Liver (tissue), 9 donors: Measurements from ENCODE around the gene MICAL2. TPM values are rescaled to one million over a fixed set of nuclear protein-coding genes. Genes with fewer than 3 reads are reported as not detected.

ENCODE experiments used
- DNase-seq: peaks from one replicate; pipeline ENCODE4 v3.0.0-alpha.2; 2017; ENCODE audit warnings: low spot score
- H3K27ac ChIP-seq, 2 donors: one replicate each; pipeline ENCODE4 v1.7.0; 2013; ENCODE audit warnings: inconsistent platforms in 2 of 2, low read length in 2 of 2, control low read depth in 1 of 2, low read depth in 1 of 2, mild to moderate bottlenecking in 1 of 2
- H3K27me3 ChIP-seq, 4 donors: one replicate each; pipeline versions ENCODE4 v1.6.1 to v1.7.0; 2013; ENCODE audit warnings: low read length in 3 of 4, inconsistent platforms in 1 of 4, mild to moderate bottlenecking in 1 of 4, moderate library complexity in 1 of 4; ENCODE audit not compliant: control insufficient read depth in 4 of 4, insufficient read depth in 4 of 4
- H3K36me3 ChIP-seq, 4 donors: one replicate each; pipeline versions ENCODE4 v1.6.1 to v1.7.0; 2013; ENCODE audit warnings: low read length in 3 of 4, mild to moderate bottlenecking in 3 of 4, low read depth in 1 of 4, moderate library complexity in 1 of 4; ENCODE audit not compliant: control insufficient read depth in 4 of 4, insufficient read depth in 3 of 4
- H3K4me1 ChIP-seq, 4 donors: one replicate each; pipeline versions ENCODE4 v1.6.1 to v1.7.0; 2013; ENCODE audit warnings: low read length in 3 of 4, mild to moderate bottlenecking in 3 of 4, moderate library complexity in 1 of 4; ENCODE audit not compliant: control insufficient read depth in 4 of 4, insufficient read depth in 4 of 4
- H3K4me3 ChIP-seq, 3 donors: one replicate each; pipeline versions ENCODE4 v1.6.1 to v1.7.0; 2013; ENCODE audit warnings: low read length in 3 of 3, control low read depth in 1 of 3, low read depth in 1 of 3, mild to moderate bottlenecking in 1 of 3
- H3K9ac ChIP-seq, 2 donors: one replicate each; pipeline ENCODE4 v1.7.0; 2013; ENCODE audit warnings: low read length in 2 of 2, mild to moderate bottlenecking in 2 of 2, moderate library complexity in 2 of 2, control low read depth in 1 of 2, low read depth in 1 of 2
- H3K9me3 ChIP-seq, 4 donors: one replicate each; pipeline versions ENCODE4 v1.6.1 to v1.7.0; 2013; ENCODE audit warnings: low read length in 3 of 4; ENCODE audit not compliant: control insufficient read depth in 4 of 4
- EGR1 ChIP-seq, 2 donors: IDR thresholded peaks; 2 replicates each; pipeline ENCODE4 v1.6.1; 2016 to 2018; ENCODE audit warnings: antibody characterized with exemption in 2 of 2, low read depth in 2 of 2
- FOXA1 ChIP-seq: IDR thresholded peaks from 2 replicates; pipeline ENCODE4 v1.6.1; 2016; ENCODE audit warnings: antibody characterized with exemption
- GABPA ChIP-seq, 2 donors: IDR thresholded peaks in 1 of 2; conservative IDR thresholded peaks in 1 of 2; 2 replicates each; pipeline ENCODE4 v1.6.1; 2016; ENCODE audit warnings: antibody characterized with exemption in 2 of 2, mild to moderate bottlenecking in 1 of 2, moderate library complexity in 1 of 2
- HNF4G ChIP-seq: IDR thresholded peaks from 2 replicates; pipeline ENCODE4 v1.6.1; 2016; ENCODE audit warnings: antibody characterized with exemption
- JUND ChIP-seq, 2 donors: IDR thresholded peaks; 2 replicates each; pipeline ENCODE4 v1.6.1; 2016; ENCODE audit warnings: antibody characterized with exemption in 2 of 2
- NR2F2 ChIP-seq: IDR thresholded peaks from 2 replicates; pipeline ENCODE4 v1.6.1; 2016; ENCODE audit warnings: antibody characterized with exemption
- RAD21 ChIP-seq, 2 donors: IDR thresholded peaks; 2 replicates each; pipeline ENCODE4 v1.6.1; 2016; ENCODE audit warnings: antibody characterized with exemption in 2 of 2, mild to moderate bottlenecking in 2 of 2
- RXRA ChIP-seq, 2 donors: IDR thresholded peaks; 2 replicates each; pipeline ENCODE4 v1.6.1; 2017 to 2018; ENCODE audit warnings: antibody characterized with exemption in 2 of 2, mild to moderate bottlenecking in 1 of 2
- TAF1 ChIP-seq: conservative IDR thresholded peaks from 2 replicates; pipeline ENCODE4 v1.6.1; 2016; ENCODE audit warnings: antibody characterized with exemption, mild to moderate bottlenecking
- YY1 ChIP-seq: IDR thresholded peaks from 2 replicates; pipeline ENCODE4 v1.6.1; 2016; ENCODE audit warnings: antibody characterized with exemption, mild to moderate bottlenecking
- WGBS: extraction: QIAGEN DNeasy Blood & Tissue Kit; methylation state at CpG from one replicate; pipeline ENCODE4 v1.1.7; 2013; 5-methylcytosine and 5-hydroxymethylcytosine counted together
- polyA plus RNA-seq, 2 donors: library from polyadenylated mRNA; stranded (reverse) in 1 of 2; unstranded in 1 of 2; fragments of 200-250 nt in 1 of 2; fragments of >200 nt in 1 of 2; fragmentation: Nextera tagmentation in 1 of 2; extraction: Ambion mirVana in 1 of 2; gene quantifications; one replicate each; pipeline versions ENCODE4 v1.2.1 to v1.2.3, GENCODE V29; 2013 to 2015
- total RNA-seq, 2 donors: library from RNA; depleted of rRNA; stranded (reverse); fragments of >200 nt; gene quantifications; one replicate each; pipeline ENCODE4 v1.2.3, GENCODE V29; 2014
- TF ChIP-seq, protein P1 (sequence below): IDR thresholded peaks from 2 replicates; pipeline ENCODE4 v1.6.1; 2016; ENCODE audit warnings: antibody characterized with exemption
- TF ChIP-seq, protein P2 (sequence below): fragments of 150-350 bp; IDR thresholded peaks from 2 replicates; pipeline ENCODE4 v1.5.1; 2017; ENCODE audit warnings: improper control_type of control experiment, low read depth, low read length; ENCODE audit not compliant: missing input control
- TF ChIP-seq, protein P3 (sequence below): IDR thresholded peaks from 2 replicates; pipeline ENCODE4 v1.6.1; 2016; ENCODE audit warnings: antibody characterized with exemption
- TF ChIP-seq, protein P4 (sequence below): IDR thresholded peaks from 2 replicates; pipeline ENCODE4 v1.6.1; 2016; ENCODE audit warnings: antibody characterized with exemption
- TF ChIP-seq, protein P5 (sequence below): IDR thresholded peaks from 2 replicates; pipeline ENCODE4 v1.6.1; 2016; ENCODE audit warnings: antibody characterized with exemption, mild to moderate bottlenecking
- donor health status: healthy.
- donor health status: healthy.
- donor health status: healthy.
- donor health status: healthy.
- donor health status: healthy.

MICAL2 gene
- total and polyA plus RNA-seq, 4 donors, result 17.5 to 113 (median 42.9) TPM

- no peak overlapping the region for H3K27ac ChIP-seq
- no peaks in the 10 kb centered on the region for H3K4me1 ChIP-seq
- peaks cover 0 to 3% (median 0%) of the 10 kb centered on the region in 4 donors for H3K36me3 ChIP-seq
- WGBS, result 98% methylated on average over 3 of the region's 3 CpGs
- H3K27me3 ChIP-seq, result no peaks in the 10 kb centered on the region
- no peak for TF ChIP-seq TAF1
- no peak for TF ChIP-seq NR2F2
- TF ChIP-seq, protein P1, sequence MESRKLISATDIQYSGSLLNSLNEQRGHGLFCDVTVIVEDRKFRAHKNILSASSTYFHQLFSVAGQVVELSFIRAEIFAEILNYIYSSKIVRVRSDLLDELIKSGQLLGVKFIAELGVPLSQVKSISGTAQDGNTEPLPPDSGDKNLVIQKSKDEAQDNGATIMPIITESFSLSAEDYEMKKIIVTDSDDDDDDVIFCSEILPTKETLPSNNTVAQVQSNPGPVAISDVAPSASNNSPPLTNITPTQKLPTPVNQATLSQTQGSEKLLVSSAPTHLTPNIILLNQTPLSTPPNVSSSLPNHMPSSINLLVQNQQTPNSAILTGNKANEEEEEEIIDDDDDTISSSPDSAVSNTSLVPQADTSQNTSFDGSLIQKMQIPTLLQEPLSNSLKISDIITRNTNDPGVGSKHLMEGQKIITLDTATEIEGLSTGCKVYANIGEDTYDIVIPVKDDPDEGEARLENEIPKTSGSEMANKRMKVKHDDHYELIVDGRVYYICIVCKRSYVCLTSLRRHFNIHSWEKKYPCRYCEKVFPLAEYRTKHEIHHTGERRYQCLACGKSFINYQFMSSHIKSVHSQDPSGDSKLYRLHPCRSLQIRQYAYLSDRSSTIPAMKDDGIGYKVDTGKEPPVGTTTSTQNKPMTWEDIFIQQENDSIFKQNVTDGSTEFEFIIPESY, result no peak
- TF ChIP-seq, protein P2, sequence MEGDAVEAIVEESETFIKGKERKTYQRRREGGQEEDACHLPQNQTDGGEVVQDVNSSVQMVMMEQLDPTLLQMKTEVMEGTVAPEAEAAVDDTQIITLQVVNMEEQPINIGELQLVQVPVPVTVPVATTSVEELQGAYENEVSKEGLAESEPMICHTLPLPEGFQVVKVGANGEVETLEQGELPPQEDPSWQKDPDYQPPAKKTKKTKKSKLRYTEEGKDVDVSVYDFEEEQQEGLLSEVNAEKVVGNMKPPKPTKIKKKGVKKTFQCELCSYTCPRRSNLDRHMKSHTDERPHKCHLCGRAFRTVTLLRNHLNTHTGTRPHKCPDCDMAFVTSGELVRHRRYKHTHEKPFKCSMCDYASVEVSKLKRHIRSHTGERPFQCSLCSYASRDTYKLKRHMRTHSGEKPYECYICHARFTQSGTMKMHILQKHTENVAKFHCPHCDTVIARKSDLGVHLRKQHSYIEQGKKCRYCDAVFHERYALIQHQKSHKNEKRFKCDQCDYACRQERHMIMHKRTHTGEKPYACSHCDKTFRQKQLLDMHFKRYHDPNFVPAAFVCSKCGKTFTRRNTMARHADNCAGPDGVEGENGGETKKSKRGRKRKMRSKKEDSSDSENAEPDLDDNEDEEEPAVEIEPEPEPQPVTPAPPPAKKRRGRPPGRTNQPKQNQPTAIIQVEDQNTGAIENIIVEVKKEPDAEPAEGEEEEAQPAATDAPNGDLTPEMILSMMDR, result no peak
- TF ChIP-seq, protein P3, sequence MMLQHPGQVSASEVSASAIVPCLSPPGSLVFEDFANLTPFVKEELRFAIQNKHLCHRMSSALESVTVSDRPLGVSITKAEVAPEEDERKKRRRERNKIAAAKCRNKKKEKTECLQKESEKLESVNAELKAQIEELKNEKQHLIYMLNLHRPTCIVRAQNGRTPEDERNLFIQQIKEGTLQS, result no peak
- no peak for TF ChIP-seq RXRA (IDR thresholded peaks at IDR 0.05)
- TF ChIP-seq EGR1 (IDR thresholded peaks at IDR 0.05; ENCODE audit: low read depth in 2 of 2), result no peak
- no peak for TF ChIP-seq JUND (IDR thresholded peaks at IDR 0.05)
- TF ChIP-seq, protein P4, sequence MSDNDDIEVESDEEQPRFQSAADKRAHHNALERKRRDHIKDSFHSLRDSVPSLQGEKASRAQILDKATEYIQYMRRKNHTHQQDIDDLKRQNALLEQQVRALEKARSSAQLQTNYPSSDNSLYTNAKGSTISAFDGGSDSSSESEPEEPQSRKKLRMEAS, result no peak
- H3K9me3 ChIP-seq, result no peaks in the 10 kb centered on the region
- H3K4me3 ChIP-seq, result no peak overlapping the region
- DNase-seq, result no peak
- no peak overlapping the region for H3K9ac ChIP-seq
Measured at GRCh38 chr11:12193515-12194336, 83.3 kb downstream of the MICAL2 start.

DNA sequence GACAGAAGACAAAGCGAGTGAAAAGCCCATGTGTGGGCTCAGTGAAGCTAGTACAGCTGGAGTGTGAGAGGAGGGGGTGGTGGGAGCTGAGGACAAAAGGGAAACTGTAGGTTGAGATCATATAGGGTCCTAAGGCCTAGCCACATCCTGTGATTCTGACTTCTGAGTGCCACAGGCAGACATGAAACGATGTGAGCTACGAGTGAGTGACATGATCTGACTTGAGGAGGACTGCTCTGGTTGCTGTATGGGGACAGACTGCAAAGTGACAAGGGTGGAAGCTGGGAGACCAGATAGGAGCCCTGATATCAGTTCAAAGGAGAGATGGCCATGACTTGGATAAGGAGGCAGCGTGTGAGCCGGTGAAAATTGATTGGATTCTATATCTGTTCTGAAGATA is 85.4 kb downstream of the MICAL2 start:
- no peak for TF ChIP-seq RAD21 (IDR thresholded peaks at IDR 0.05)
- TF ChIP-seq NR2F2, result no peak
- TF ChIP-seq HNF4G, result no peak
- TF ChIP-seq, protein P4, result no peak
- no peak for TF ChIP-seq FOXA1
- TF ChIP-seq YY1, result no peak
- TF ChIP-seq, protein P5, sequence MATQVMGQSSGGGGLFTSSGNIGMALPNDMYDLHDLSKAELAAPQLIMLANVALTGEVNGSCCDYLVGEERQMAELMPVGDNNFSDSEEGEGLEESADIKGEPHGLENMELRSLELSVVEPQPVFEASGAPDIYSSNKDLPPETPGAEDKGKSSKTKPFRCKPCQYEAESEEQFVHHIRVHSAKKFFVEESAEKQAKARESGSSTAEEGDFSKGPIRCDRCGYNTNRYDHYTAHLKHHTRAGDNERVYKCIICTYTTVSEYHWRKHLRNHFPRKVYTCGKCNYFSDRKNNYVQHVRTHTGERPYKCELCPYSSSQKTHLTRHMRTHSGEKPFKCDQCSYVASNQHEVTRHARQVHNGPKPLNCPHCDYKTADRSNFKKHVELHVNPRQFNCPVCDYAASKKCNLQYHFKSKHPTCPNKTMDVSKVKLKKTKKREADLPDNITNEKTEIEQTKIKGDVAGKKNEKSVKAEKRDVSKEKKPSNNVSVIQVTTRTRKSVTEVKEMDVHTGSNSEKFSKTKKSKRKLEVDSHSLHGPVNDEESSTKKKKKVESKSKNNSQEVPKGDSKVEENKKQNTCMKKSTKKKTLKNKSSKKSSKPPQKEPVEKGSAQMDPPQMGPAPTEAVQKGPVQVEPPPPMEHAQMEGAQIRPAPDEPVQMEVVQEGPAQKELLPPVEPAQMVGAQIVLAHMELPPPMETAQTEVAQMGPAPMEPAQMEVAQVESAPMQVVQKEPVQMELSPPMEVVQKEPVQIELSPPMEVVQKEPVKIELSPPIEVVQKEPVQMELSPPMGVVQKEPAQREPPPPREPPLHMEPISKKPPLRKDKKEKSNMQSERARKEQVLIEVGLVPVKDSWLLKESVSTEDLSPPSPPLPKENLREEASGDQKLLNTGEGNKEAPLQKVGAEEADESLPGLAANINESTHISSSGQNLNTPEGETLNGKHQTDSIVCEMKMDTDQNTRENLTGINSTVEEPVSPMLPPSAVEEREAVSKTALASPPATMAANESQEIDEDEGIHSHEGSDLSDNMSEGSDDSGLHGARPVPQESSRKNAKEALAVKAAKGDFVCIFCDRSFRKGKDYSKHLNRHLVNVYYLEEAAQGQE, result no peak
- TF ChIP-seq GABPA (IDR thresholded peaks at IDR 0.05 in 1 of 2, conservative IDR thresholded peaks at IDR 0.05 in 1 of 2), result no peak
- no peak for TF ChIP-seq TAF1
- no peaks in the 10 kb centered on the region for H3K9me3 ChIP-seq
- WGBS, result 90% methylated on average over 5 of the region's 5 CpGs
- no peaks in the 10 kb centered on the region for H3K4me1 ChIP-seq
- H3K27ac ChIP-seq, result no peak overlapping the region
- no peak overlapping the region for H3K9ac ChIP-seq
- DNase-seq, result no peak
- no peaks in the 10 kb centered on the region for H3K36me3 ChIP-seq
- no peaks in the 10 kb centered on the region for H3K27me3 ChIP-seq
- H3K4me3 ChIP-seq, result no peak overlapping the region
